Karpas-422 (cell line): ENCODE measurements around the gene VWA5B1. TPM values are rescaled to one million over a fixed set of nuclear protein-coding genes. Genes with fewer than 3 reads are reported as not detected.
"Not testable (repeated sequence)": the region's sequence is repeated elsewhere in the genome, so short reads cannot be mapped to it uniquely, and the experiment has no call there.

Experiments used
- DNase-seq: peaks from one replicate; pipeline ENCODE4 v3.0.0-alpha.2; 2015
- H2AFZ ChIP-seq: fragments of 200-600 bp; sonication (generic); 2 replicates; pipeline ENCODE4 v1.6.1; 2014; ENCODE audit warnings: antibody characterized with exemption, low read length, mixed read lengths
- H3K27ac ChIP-seq: fragments of 200-600 bp; sonication (generic); 2 replicates; pipeline ENCODE4 v1.5.1; 2014; ENCODE audit warnings: mild to moderate bottlenecking, low read length, moderate library complexity
- H3K27me3 ChIP-seq: fragments of 200-600 bp; sonication (generic); 2 replicates; pipeline ENCODE4 v1.6.1; 2014; ENCODE audit warnings: low read length, mixed read lengths
- H3K36me3 ChIP-seq: fragments of 200-600 bp; sonication (generic); 2 replicates; pipeline ENCODE4 v1.6.1; 2014; ENCODE audit warnings: low read length, mixed read lengths; ENCODE audit not compliant: insufficient read depth
- H3K4me1 ChIP-seq: fragments of 200-600 bp; sonication (generic); 2 replicates; pipeline ENCODE4 v1.6.1; 2014; ENCODE audit warnings: mild to moderate bottlenecking, low read length, mixed read lengths
- H3K4me2 ChIP-seq: fragments of 200-600 bp; sonication (generic); 2 replicates; pipeline ENCODE4 v1.6.1; 2014; ENCODE audit warnings: low read length, low read depth, mild to moderate bottlenecking; ENCODE audit not compliant: poor library complexity, severe bottlenecking
- H3K4me3 ChIP-seq: fragments of 200-600 bp; sonication (generic); 2 replicates; pipeline ENCODE4 v1.5.1; 2014; ENCODE audit warnings: mild to moderate bottlenecking, antibody characterized with exemption, low read length, mixed read lengths
- H3K79me2 ChIP-seq: fragments of 200-600 bp; sonication (generic); 2 replicates; pipeline ENCODE4 v1.6.1; 2014; ENCODE audit warnings: mild to moderate bottlenecking, low read length, mixed read lengths
- H3K9ac ChIP-seq: fragments of 200-600 bp; sonication (generic); 2 replicates; pipeline ENCODE4 v1.6.0; 2014; ENCODE audit warnings: low read length
- H3K9me2 ChIP-seq: fragments of 200-600 bp; sonication (generic), shearing (Covaris generic); replicated peaks from 2 replicates; pipeline ENCODE4 v1.6.0; 2014; ENCODE audit warnings: mild to moderate bottlenecking, low read length, moderate library complexity; ENCODE audit not compliant: insufficient read depth
- H3K9me3 ChIP-seq: fragments of 300-700, 200-600 bp; sonication (generic); 2 replicates; pipeline ENCODE4 v1.6.1; 2014; ENCODE audit warnings: low read length, mixed read lengths
- H4K20me1 ChIP-seq: fragments of 200-600 bp; sonication (generic); 2 replicates; pipeline ENCODE4 v1.6.1; 2014; ENCODE audit warnings: mild to moderate bottlenecking, antibody characterized with exemption, low read length, low read depth; ENCODE audit not compliant: insufficient read depth
- total RNA-seq: library from RNA; depleted of rRNA; stranded (reverse); fragments of >200 nt; shearing (Covaris generic); gene quantifications from 2 replicates; pipeline ENCODE4 v1.2.3, GENCODE V29; 2014; ENCODE audit warnings: low replicate concordance

The VWA5B1 gene
- total RNA-seq, 1 experiment from 2014 or later, result not detected

DNA sequence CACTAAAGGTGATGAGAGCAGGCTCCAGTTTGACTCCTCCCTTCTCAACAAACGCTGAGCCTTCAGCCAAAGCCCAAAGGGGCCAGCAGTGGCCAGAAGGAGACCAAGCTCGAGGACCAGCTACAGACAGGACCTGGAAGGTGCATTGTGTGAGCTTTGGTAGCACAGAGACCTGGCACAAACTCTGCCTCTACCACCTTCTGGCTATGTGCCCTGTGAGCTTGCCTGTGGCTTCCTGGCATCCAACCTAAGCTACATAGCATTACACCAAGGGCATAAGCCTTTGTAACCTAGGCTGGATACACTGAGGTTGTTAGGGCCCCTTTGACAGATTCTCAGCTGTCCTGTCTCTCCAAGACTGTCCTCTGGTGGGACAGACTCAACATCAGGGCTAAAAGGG lies 6.6 kb upstream of the VWA5B1 start:
- Histone ChIP-seq H3K4me2 (no peak overlapping the region), H2AFZ (no peak overlapping the region), H3K79me2 (no peaks in the 10 kb centered on the region), H3K9me2 (no peaks in the 10 kb centered on the region), H3K9ac (no peak overlapping the region), H3K4me3 (no peak overlapping the region), H3K4me1 (peaks cover 6% of the 10 kb centered on the region), H3K9me3 (no peaks in the 10 kb centered on the region), H4K20me1 (no peaks in the 10 kb centered on the region), H3K27ac (no peak overlapping the region), H3K27me3 (no peaks in the 10 kb centered on the region), H3K36me3 (no peaks in the 10 kb centered on the region)
- no peak for DNase-seq

DNA sequence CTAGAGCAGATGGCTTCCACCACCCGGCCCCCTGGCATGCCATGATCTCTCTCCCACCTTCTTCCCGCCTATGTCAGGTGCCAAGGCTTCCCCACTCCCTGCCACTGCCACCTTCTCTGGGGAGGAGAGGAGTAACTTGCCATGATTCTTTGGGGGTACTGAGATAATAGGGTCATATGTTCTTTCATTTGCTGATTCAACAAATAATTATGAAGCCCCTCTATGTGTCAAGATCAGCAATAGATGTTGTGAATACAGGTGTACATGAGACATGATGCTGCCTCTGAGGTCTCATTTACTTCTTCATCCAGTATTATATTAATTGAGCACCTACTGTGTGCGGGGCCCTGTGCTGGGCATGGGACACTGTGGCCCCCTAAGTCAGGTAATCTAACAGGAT lies 6.0 kb upstream of the VWA5B1 start:
- H3K9me3 ChIP-seq, result no peaks in the 10 kb centered on the region
- no peak for DNase-seq
- H3K4me2 ChIP-seq, result no peak overlapping the region
- H3K36me3 ChIP-seq, result no peaks in the 10 kb centered on the region
- no peaks in the 10 kb centered on the region for H3K9me2 ChIP-seq
- H3K4me1 ChIP-seq, result no peaks in the 10 kb centered on the region
- no peak overlapping the region for H3K4me3 ChIP-seq
- H3K27ac ChIP-seq, result no peak overlapping the region
- H3K9ac ChIP-seq, result no peak overlapping the region
- no peaks in the 10 kb centered on the region for H4K20me1 ChIP-seq
- no peaks in the 10 kb centered on the region for H3K79me2 ChIP-seq
- no peaks in the 10 kb centered on the region for H3K27me3 ChIP-seq
- no peak overlapping the region for H2AFZ ChIP-seq

DNA sequence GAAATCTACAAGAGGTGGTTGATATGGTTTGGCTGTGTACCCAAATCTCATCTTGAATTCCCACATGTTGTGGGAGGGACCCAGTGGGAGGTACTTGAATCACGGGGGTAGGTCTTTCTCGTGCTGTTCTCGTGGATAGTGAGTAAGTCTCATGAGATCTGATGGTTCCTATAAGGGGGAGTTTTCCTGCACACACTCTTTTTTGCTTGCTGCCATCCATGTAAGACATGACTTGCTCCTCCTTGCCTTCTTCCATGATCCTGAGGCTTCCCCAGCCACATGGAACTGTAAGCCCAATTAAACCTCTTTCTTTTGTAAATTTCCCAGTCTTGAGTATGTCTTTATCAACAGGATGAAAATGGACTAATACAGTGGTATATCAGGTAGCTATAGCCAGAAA lies 5.2 kb upstream of the VWA5B1 start:
- H3K4me1 ChIP-seq, result no peaks in the 10 kb centered on the region
- no peak overlapping the region for H3K27ac ChIP-seq
- H3K9ac ChIP-seq, result no peak overlapping the region
- no peaks in the 10 kb centered on the region for H4K20me1 ChIP-seq
- no peaks in the 10 kb centered on the region for H3K9me3 ChIP-seq
- H3K27me3 ChIP-seq, result no peaks in the 10 kb centered on the region
- no peaks in the 10 kb centered on the region for H3K79me2 ChIP-seq
- no peaks in the 10 kb centered on the region for H3K36me3 ChIP-seq
- H3K4me3 ChIP-seq, result no peak overlapping the region
- H3K4me2 ChIP-seq, result no peak overlapping the region
- no peak overlapping the region for H2AFZ ChIP-seq
- H3K9me2 ChIP-seq, result no peaks in the 10 kb centered on the region
- no peak for DNase-seq

DNA sequence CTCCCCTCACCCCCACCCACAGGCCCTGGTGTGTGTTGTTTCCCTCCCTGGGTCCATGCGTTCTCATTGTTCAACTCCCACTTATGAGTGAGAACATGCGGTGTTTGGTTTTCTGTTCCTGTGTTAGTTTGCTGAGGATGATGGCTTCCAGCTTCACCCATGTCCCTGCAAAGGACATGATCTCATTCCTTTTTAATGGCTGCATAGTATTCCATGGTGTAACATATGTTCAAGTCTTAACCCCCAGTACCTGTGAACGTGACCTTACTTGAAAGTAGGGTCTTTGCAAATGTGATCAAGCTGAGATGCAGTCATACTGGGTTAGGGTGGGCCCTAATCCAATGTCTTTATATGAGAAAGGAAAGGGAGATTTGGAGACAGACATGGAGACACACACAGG lies 3.0 kb upstream of the VWA5B1 start:
- not testable (repeated sequence) for DNase-seq, H3K9me2 ChIP-seq

DNA sequence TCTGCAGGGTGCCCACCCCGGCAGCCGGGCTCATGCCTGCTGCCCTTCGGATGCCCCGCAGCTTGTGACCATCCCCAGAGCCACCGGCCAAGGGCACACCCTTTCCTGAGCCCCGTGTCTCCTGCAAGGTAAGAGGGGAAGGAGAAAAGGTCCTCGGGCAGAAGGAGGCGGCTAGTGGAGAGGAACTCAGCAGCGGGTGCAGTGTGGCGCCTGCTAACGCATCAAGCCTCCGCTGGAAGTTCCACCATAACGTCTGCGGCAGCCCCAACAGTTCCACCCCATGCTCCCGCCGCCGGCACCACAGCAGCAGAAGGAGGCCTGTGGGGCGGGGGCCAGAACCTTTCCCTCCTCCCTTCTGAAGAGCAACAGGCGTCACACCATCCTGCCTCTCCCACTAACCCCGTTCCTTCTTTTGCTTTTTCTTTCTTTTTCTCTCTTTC lies 990 bp downstream of the VWA5B1 start:
- H3K4me2 ChIP-seq, result no peak overlapping the region
- no peak overlapping the region for H3K9ac ChIP-seq
- no peaks in the 10 kb centered on the region for H3K27me3 ChIP-seq
- no peaks in the 10 kb centered on the region for H3K9me2 ChIP-seq
- no peaks in the 10 kb centered on the region for H3K36me3 ChIP-seq
- H3K4me3 ChIP-seq, result no peak overlapping the region
- H3K4me1 ChIP-seq, result no peaks in the 10 kb centered on the region
- no peaks in the 10 kb centered on the region for H3K9me3 ChIP-seq
- DNase-seq, result no peak
- no peak overlapping the region for H2AFZ ChIP-seq
- no peaks in the 10 kb centered on the region for H3K79me2 ChIP-seq
- no peak overlapping the region for H3K27ac ChIP-seq
- no peaks in the 10 kb centered on the region for H4K20me1 ChIP-seq

More for the DNA sequence above, 3.0 kb upstream of the VWA5B1 start:
- H3K9ac ChIP-seq, H2AFZ ChIP-seq, H3K4me1 ChIP-seq, H3K9me3 ChIP-seq, H3K4me2 ChIP-seq, H3K4me3 ChIP-seq, H3K27me3 ChIP-seq, H3K36me3 ChIP-seq, H4K20me1 ChIP-seq, H3K27ac ChIP-seq, H3K79me2 ChIP-seq: not testable (repeated sequence)

DNA sequence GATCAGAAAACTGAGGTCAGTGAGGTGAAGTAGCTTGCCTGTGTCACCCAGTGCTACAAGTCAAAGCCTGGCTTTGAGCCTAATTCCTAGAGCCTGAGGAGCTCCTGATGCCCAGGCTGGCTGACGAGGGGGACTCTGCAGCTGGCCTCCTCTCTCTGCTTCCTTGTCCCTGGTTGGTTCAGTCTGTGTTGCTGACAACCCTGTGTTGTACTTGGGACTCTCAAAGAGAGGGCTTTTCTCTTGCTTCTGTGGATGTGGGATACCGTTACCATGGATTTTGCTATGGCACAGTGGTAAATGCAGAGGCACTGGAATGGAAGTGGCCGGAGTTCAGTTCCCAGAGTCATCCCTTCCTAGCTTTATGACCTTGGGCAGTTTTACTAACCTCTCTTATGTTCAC lies 8.0 kb downstream of the VWA5B1 start:
- H3K4me2 ChIP-seq, result no peak overlapping the region
- no peak for DNase-seq
- H3K4me1 ChIP-seq, result no peaks in the 10 kb centered on the region
- no peaks in the 10 kb centered on the region for H4K20me1 ChIP-seq
- H3K79me2 ChIP-seq, result no peaks in the 10 kb centered on the region
- no peak overlapping the region for H2AFZ ChIP-seq
- H3K9me2 ChIP-seq, result no peaks in the 10 kb centered on the region
- H3K36me3 ChIP-seq, result no peaks in the 10 kb centered on the region
- H3K27me3 ChIP-seq, result no peaks in the 10 kb centered on the region
- H3K27ac ChIP-seq, result no peak overlapping the region
- no peaks in the 10 kb centered on the region for H3K9me3 ChIP-seq
- no peak overlapping the region for H3K4me3 ChIP-seq
- no peak overlapping the region for H3K9ac ChIP-seq

DNA sequence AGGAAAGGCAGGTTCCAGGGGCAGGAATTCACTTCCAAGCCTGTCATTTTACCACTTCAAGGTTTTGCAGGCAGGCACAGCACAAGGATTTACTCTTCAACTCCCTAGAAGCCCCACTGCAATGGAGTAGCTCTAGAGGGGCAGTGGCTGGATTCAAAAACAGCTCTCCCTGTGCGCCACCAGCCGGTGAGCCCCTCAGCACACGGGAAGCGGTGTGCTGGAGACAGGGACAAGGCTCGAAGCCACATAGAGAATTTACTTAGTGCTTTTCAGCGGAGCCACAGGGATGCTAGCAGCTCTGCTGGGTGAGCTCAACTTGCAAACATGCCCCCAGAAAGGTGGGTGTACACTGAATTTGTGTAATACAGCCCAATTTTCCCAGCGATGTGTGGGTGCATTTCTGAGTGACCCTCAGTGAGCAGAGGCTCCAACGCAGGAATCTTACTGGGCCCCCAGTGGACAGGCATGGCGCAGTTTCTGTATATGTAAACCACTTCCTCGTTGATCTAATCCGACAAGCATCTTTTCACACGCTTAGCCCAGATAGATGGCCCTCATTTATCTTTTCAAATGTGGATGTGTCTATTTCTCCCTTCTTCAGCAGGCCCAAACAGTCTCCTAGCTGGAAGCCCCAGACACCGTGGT lies 10.9 kb downstream of the VWA5B1 start:
- no peaks in the 10 kb centered on the region for H4K20me1 ChIP-seq
- H3K36me3 ChIP-seq, result no peaks in the 10 kb centered on the region
- no peaks in the 10 kb centered on the region for H3K9me3 ChIP-seq
- H3K9ac ChIP-seq, result no peak overlapping the region
- H3K79me2 ChIP-seq, result no peaks in the 10 kb centered on the region
- no peaks in the 10 kb centered on the region for H3K27me3 ChIP-seq
- H3K4me2 ChIP-seq, result no peak overlapping the region
- no peak overlapping the region for H2AFZ ChIP-seq
- H3K9me2 ChIP-seq, result no peaks in the 10 kb centered on the region
- no peak overlapping the region for H3K4me3 ChIP-seq
- H3K27ac ChIP-seq, result no peak overlapping the region
- DNase-seq, result no peak
- no peaks in the 10 kb centered on the region for H3K4me1 ChIP-seq

DNA sequence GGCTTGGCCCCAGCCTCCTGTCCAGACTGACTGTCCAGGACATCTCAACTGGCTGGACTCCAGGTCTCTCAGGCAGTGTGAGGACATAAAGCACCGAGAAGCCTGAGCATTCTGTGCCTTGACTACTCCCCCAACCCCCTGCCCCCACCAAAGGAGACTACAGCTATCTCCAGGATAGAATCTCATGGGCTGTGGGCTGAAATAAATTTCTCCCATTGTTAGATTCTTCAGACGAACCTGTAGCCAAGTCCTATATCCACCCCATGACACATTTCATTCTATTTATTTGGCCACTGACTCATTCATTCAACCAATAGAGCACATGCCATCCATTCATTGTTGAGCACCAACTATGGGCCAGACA lies 11.4 kb downstream of the VWA5B1 start:
- H3K36me3 ChIP-seq, result no peaks in the 10 kb centered on the region
- H4K20me1 ChIP-seq, result no peaks in the 10 kb centered on the region
- H2AFZ ChIP-seq, result no peak overlapping the region
- no peaks in the 10 kb centered on the region for H3K79me2 ChIP-seq
- DNase-seq, result no peak
- H3K27me3 ChIP-seq, result no peaks in the 10 kb centered on the region
- no peak overlapping the region for H3K4me3 ChIP-seq
- H3K27ac ChIP-seq, result no peak overlapping the region
- H3K9ac ChIP-seq, result no peak overlapping the region
- no peaks in the 10 kb centered on the region for H3K4me1 ChIP-seq
- H3K9me2 ChIP-seq, result no peaks in the 10 kb centered on the region
- H3K9me3 ChIP-seq, result no peaks in the 10 kb centered on the region
- H3K4me2 ChIP-seq, result no peak overlapping the region

DNA sequence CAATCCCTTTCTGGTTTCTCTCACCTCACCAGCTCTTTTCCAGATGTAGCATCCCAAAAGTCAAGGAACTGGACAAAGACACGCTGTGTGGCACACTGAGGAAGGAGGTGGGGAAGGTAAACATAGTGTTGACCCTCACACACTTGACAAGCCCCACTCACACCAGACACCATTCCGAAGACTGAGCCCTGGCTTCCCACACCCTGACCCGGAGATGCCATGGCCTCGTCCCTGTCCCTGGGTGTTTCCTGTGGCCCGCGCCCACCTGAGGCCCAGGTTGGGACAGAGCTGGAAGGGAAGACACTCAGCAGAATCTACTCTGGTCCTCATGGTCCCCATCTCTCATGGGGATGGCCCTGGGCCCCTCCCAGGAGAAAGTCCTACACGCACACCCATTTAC lies 16.4 kb downstream of the VWA5B1 start:
- DNase-seq, result no peak
- no peak overlapping the region for H2AFZ ChIP-seq
- H3K79me2 ChIP-seq, result no peaks in the 10 kb centered on the region
- no peaks in the 10 kb centered on the region for H3K36me3 ChIP-seq
- no peak overlapping the region for H3K27ac ChIP-seq
- H3K4me1 ChIP-seq, result no peaks in the 10 kb centered on the region
- H3K9me2 ChIP-seq, result no peaks in the 10 kb centered on the region
- no peaks in the 10 kb centered on the region for H4K20me1 ChIP-seq
- H3K4me2 ChIP-seq, result no peak overlapping the region
- H3K9me3 ChIP-seq, result no peaks in the 10 kb centered on the region
- H3K4me3 ChIP-seq, result no peak overlapping the region
- H3K9ac ChIP-seq, result no peak overlapping the region
- no peaks in the 10 kb centered on the region for H3K27me3 ChIP-seq
